ENCODE measurements around the gene AGAP9.
A peak's percentile ranks its signal among the peaks of the same experiment; 100 is the strongest.
"Not testable (repeated sequence)": the region's sequence is repeated elsewhere in the genome, so short reads cannot be mapped to it uniquely, and the experiment has no call there.

The AGAP9 gene

GRCh38 chr10:47468731-47469528 is 54.5 kb downstream of the AGAP9 start:
- not testable (repeated sequence) for H3K4me3 ChIP-seq (ENCODE audit: low read length); DNase-seq (ENCODE audit: low read depth)

DNA sequence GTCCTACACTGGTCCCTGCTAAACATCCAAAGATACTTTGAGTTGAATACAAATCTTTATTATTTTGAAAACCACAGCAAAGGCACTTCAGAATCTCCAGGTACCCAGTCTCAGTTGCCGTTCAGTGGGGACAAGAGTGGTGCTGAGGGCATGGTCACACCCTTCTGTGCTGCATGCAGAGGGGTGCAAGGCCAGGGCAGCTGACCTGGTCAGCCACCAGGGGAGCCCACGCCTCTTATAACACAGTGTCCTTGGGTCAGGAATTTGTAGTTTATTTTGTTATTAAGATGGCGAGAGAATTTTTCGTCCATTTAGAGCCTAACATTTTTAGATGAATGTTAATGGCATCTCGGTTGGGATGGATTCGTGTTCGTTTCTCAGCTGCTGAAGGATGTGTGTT is 55.5 kb downstream of the AGAP9 start:
- DNase-seq (ENCODE audit: low read depth); H3K4me3 ChIP-seq (ENCODE audit: low read length): not testable (repeated sequence)

DNA sequence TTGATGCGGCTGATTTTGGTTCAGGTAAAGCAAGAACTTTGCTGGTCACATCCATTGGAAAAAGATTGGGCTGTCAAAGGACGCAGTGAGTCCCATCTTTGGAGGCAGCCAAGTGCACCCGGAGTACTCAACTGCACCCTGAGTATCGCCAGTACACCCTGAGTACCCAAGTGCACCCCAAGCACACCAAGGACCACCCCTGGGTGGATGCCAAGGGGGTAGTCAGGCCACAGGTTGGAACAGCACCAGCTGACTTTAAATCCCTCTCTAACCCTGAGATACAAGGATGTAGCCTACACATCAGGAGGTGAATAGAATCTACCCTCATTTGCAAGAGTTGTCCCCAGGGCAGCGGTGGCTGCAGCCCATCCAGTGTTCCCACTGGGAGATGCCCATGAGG is 56.0 kb downstream of the AGAP9 start:
- DNase-seq (ENCODE audit: low read depth); H3K4me3 ChIP-seq (ENCODE audit: low read length): not testable (repeated sequence)

GRCh38 chr10:47465216-47465917 is 58.1 kb downstream of the AGAP9 start:
- DNase-seq (ENCODE audit: low read depth); H3K4me3 ChIP-seq (ENCODE audit: low read length): not testable (repeated sequence)

GRCh38 chr10:47462577-47463358 is 60.7 kb downstream of the AGAP9 start:
- H3K4me3 ChIP-seq (ENCODE audit: low read length); DNase-seq (ENCODE audit: low read depth): not testable (repeated sequence)

DNA sequence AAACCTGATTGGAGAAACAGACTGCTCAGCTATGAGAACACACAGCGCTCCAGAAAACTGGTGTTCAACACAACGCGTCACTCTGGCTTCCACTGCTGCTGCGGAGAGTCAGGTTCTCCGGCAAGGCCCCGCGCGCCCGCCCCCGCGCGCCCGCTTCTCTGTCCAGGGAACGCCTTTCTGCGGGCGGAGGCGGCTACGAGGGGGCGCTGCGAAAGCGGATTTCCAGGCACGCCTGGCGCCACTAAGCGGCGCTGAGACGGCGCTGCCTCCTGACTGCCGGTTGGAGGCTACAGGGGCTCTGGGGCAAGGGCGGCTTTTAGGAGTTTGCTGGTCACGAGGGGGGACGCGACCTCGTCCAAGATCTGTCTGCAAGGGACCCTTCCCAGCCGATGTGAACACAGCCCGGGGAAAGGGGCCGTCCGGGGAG is 62.2 kb downstream of the AGAP9 start:
- H3K4me3 ChIP-seq (ENCODE audit: low read length): peak overlapping the region; percentile 8
- DNase-seq (ENCODE audit: low read depth): peak; percentile 73

DNA sequence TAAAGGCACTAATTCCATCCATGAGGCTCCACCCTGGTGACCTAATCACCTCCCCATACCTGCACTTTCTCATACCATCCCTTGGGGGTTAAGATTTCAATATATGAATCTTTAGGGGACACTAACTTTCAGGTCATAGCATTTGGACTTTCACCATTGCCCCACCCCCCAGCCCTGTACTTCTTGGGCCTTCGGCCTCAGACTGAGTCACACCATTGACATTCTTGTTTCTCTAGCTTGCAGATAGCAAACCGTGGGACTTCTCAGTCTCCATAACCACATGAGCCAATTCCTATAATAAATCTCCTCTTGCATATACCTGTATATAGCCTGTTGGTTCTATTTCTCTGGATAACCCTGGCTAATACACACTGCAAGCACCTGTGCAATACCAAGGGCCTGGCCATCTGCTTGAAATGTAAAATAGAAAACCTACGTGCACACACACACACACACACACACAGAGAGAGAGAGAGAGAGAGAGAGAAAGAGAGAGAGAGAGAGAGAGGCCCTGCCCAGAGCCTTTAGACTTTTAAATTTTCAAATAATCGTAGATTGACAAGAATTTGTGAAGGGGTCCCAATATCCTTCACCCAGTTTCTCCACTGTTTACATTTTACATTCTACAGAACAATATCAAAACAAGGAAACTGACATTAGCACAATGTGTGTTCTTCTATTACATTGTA is 64.8 kb downstream of the AGAP9 start:
- DNase-seq (ENCODE audit: low read depth): peak; percentile 71
- no peak overlapping the region for H3K4me3 ChIP-seq (ENCODE audit: low read length)
- TF ChIP-seq CTCF (IDR thresholded peaks at IDR 0.05; ENCODE audit: insufficient read depth, low read depth, low read length, missing control alignments): no peak

GRCh38 chr10:47457826-47458225 is 65.6 kb downstream of the AGAP9 start:
- no peak for DNase-seq (ENCODE audit: low read depth)
- H3K4me3 ChIP-seq (ENCODE audit: low read length): no peak overlapping the region
- no peak for TF ChIP-seq CTCF (IDR thresholded peaks at IDR 0.05; ENCODE audit: insufficient read depth, low read depth, low read length, missing control alignments)

- DNase-seq (ENCODE audit: low read depth): no peak
- no peak overlapping the region for H3K4me3 ChIP-seq (ENCODE audit: low read length)
- no peak for TF ChIP-seq CTCF (IDR thresholded peaks at IDR 0.05; ENCODE audit: insufficient read depth, low read depth, low read length, missing control alignments)
These were observed 66.0 kb downstream of the AGAP9 start for GRCh38 chr10:47457528-47457820.
